GM12878 (cell line): ENCODE measurements around the gene SPATA46. TPM values are rescaled to one million over a fixed set of nuclear protein-coding genes. Genes with fewer than 3 reads are reported as not detected.

Experiments used
- ATAC-seq: fragments of 200-7000 bp; cut with Tn5 transposase; 3 replicates; pipeline ENCODE4 v1.9.1; 2020; ENCODE audit warnings: mild to moderate bottlenecking, moderate library complexity
- BruUV-seq: library from RNA; stranded (reverse); fragments of 400-500 nt; replicated peaks from 2 replicates; lab custom pipeline; 2021; lab: Mats Ljungman, UMichigan
- CTCF ChIA-PET: fragments of 300-600 bp; sonication (Branson Sonifier 250); formaldehyde crosslinking; extraction: SDS; loops from one replicate; lab custom pipeline; 2021; ENCODE audit warnings: inconsistent platforms; lab: Yijun Ruan, JAX
- POLR2A ChIA-PET: fragments of 350-600 bp; formaldehyde crosslinking; extraction: SDS; loops from one replicate; lab custom pipeline; 2021; ENCODE audit warnings: inconsistent platforms; lab: Charles Lee
- RAD21 ChIA-PET: fragments of 300-600 bp; sonication (Branson Sonifier 250); formaldehyde crosslinking; loops from one replicate; lab custom pipeline; 2023; ENCODE audit warnings: antibody characterized with exemption; ENCODE audit not compliant: unreplicated experiment; lab: Charles Lee
- SMC1A ChIA-PET: fragments of 300-600 bp; sonication (Branson Sonifier 250); formaldehyde crosslinking; loops from one replicate; lab custom pipeline; 2023; ENCODE audit not compliant: unreplicated experiment, uncharacterized antibody; lab: Charles Lee
- DNase-seq: peaks from one replicate; pipeline ENCODE4 v3.0.0-alpha.2; 2011; ENCODE audit warnings: low read depth, low spot score
- FAIRE-seq: peaks from 3 replicates; lab custom pipeline; 2011; peaks lifted over from hg19 to GRCh38; lab: Jason Lieb, UNC
- H2AFZ ChIP-seq: 2 replicates; pipeline ENCODE4 v1.6.0; 2011; ENCODE audit warnings: low read depth, low read length, control low read depth; ENCODE audit not compliant: control insufficient read depth
- H3K27ac ChIP-seq: 2 replicates; pipeline ENCODE4 v1.5.1; 2011; ENCODE audit warnings: control low read depth; ENCODE audit not compliant: control insufficient read depth, insufficient read depth
- H3K27me3 ChIP-seq, 2 experiments: replicated peaks in 1 of 2; 2 replicates each; pipeline versions ENCODE4 v1.6.0 to v1.6.1; 2011; ENCODE audit warnings: low read length in 1 of 2; ENCODE audit not compliant: control insufficient read depth in 2 of 2, insufficient read depth in 2 of 2
- H3K36me3 ChIP-seq, 2 experiments: 2 replicates each; pipeline ENCODE4 v1.5.1; 2011; ENCODE audit warnings: low read length in 1 of 2; ENCODE audit not compliant: control insufficient read depth in 2 of 2, insufficient read depth in 2 of 2
- H3K4me1 ChIP-seq: 2 replicates; pipeline ENCODE4 v1.6.1; 2011; ENCODE audit warnings: mild to moderate bottlenecking, low read length, moderate library complexity, mixed read lengths; ENCODE audit not compliant: control insufficient read depth, insufficient read depth
- H3K4me2 ChIP-seq: 2 replicates; pipeline ENCODE4 v1.6.0; 2011; ENCODE audit warnings: control low read depth; ENCODE audit not compliant: control insufficient read depth, insufficient read depth
- H3K4me3 ChIP-seq: fragments of 200-600 bp; sonication (generic); 2 replicates; pipeline ENCODE4 v1.5.1; 2016
- H3K79me2 ChIP-seq: 2 replicates; pipeline ENCODE4 v1.6.0; 2011; ENCODE audit warnings: low read length; ENCODE audit not compliant: control insufficient read depth, insufficient read depth
- H3K9ac ChIP-seq: 2 replicates; pipeline ENCODE4 v1.8.0; 2011; ENCODE audit warnings: low read length, control low read depth, mixed read lengths; ENCODE audit not compliant: control insufficient read depth, insufficient read depth
- H3K9me3 ChIP-seq: replicated peaks from 3 replicates; pipeline ENCODE4 v1.5.1; 2011; ENCODE audit warnings: mild to moderate bottlenecking, low read length; ENCODE audit not compliant: control insufficient read depth, insufficient read depth
- H4K20me1 ChIP-seq: 2 replicates; pipeline ENCODE4 v1.6.0; 2011; ENCODE audit not compliant: control insufficient read depth, insufficient read depth
- CBFB ChIP-seq: IDR thresholded peaks from 2 replicates; pipeline ENCODE4 v1.6.1; 2016; ENCODE audit warnings: antibody characterized with exemption, low read depth
- ZNF687 ChIP-seq: fragments of 450-650 bp; IDR thresholded peaks from 2 replicates; pipeline ENCODE4 v1.6.1; 2017; ENCODE audit warnings: mild to moderate bottlenecking, moderate library complexity
- WGBS: methylation state at CpG from one replicate; pipeline ENCODE4 v1.1.6; 2016; ENCODE audit warnings: low lambda C conversion rate; ENCODE audit not compliant: insufficient replicate concordance, insufficient coverage; ENCODE audit errors: missing lambda C conversion rate; 5-methylcytosine and 5-hydroxymethylcytosine counted together
- in situ Hi-C: fragments of 300-500 bp; cut with MboI; formaldehyde crosslinking; loops from 9 replicates; pipeline ENCODE4 v1.14.3; 2018; ENCODE audit warnings: mixed read lengths
- intact Hi-C: fragments of 100-400 bp; cut with micrococcal nuclease; formaldehyde crosslinking; loops from one replicate; pipeline ENCODE4 v1.14.2; 2022; ENCODE audit not compliant: unreplicated experiment
- polyA plus RNA-seq, 11 experiments: library from polyadenylated mRNA; depleted of rRNA in 4 of 11; unstranded in 6 of 11; stranded (reverse) in 5 of 11; fragments of >200 nt; fragmentation: Nextera tagmentation in 4 of 11; fragmentation: Illumina TruSeq in 1 of 11; extraction: Ambion mirVana in 4 of 11; extraction: Trizol in 1 of 11; gene quantifications; 1 replicate in 1 of 11; 2 replicates in 10 of 11; pipeline versions ENCODE4 v1.2.1 to v1.2.3, GENCODE V29; 2011 to 2016; ENCODE audit warnings: inconsistent platforms in 2 of 11, missing spikeins in 2 of 11, low read depth in 1 of 11
- total RNA-seq, 4 experiments: library from RNA; depleted of rRNA in 3 of 4; stranded (reverse); fragments of >200 nt in 3 of 4; fragmentation: Illumina TruSeq in 1 of 4; extraction: Trizol in 1 of 4; gene quantifications; 2 replicates each; pipeline versions ENCODE4 v1.2.1 to v1.2.3, GENCODE V29; 2013 to 2021

Gene SPATA46
- total and polyA plus RNA-seq, 10 of the 15 experiments (the other 5 are each of a cell fraction or from before 2014, with no cell fraction given): not detected

GRCh38 chr1:162359523-162360236 lies 17.0 kb downstream of the SPATA46 start:
- H3K4me3 ChIP-seq: no peak overlapping the region
- POLR2A ChIA-PET: no interaction called here
- in situ Hi-C loops (no loop called here), intact Hi-C loops (loop anchor here (5.0 kb wide), 2 partner anchors 138 to 443 kb away; partner anchors contain the start of gene UHMK1)
- H3K27me3 ChIP-seq: no peaks in the 10 kb centered on the region; a peak in 1 of 4 replicates
- H3K4me1 ChIP-seq: peaks cover 17% of the 10 kb centered on the region
- H3K79me2 ChIP-seq: no peaks in the 10 kb centered on the region
- SMC1A ChIA-PET: interaction anchor here (0.5 to 3.5 kb wide), 6 partner anchors 13 to 270 kb away, joined by 3 to 31 read pairs (median 8); no protein-coding TSS in a partner anchor
- no peaks in the 10 kb centered on the region for H3K36me3 ChIP-seq
- no peak overlapping the region for H3K27ac ChIP-seq
- no peaks in the 10 kb centered on the region for H4K20me1 ChIP-seq
- CTCF ChIA-PET: interaction anchor here (0.6 to 8.0 kb wide), 10 partner anchors 10 to 816 kb away, joined by 3 to 104 read pairs (median 4); partner anchors contain the start of gene DDR2
- H3K9ac ChIP-seq: no peak overlapping the region
- H2AFZ ChIP-seq: no peak overlapping the region
- ATAC-seq (no peak), DNase-seq (no peak), FAIRE-seq (no peak)
- H3K4me2 ChIP-seq: no peak overlapping the region
- H3K9me3 ChIP-seq: no peaks in the 10 kb centered on the region
- RAD21 ChIA-PET: interaction anchor here (0.7 to 3.3 kb wide), 4 partner anchors 31 to 485 kb away, joined by 3 to 29 read pairs (median 4); no protein-coding TSS in a partner anchor
- TF ChIP-seq ZNF687 (0 out of 2 replicates have a peak, but pooled peaks have one; percentile 26), CBFB (no peak)
- BruUV-seq: no TSS peak
- 51% methylated on average over 10 of the region's 10 CpGs for WGBS
